Cardiac fibroblast (primary cell): ENCODE data around the gene TTC28.

Source experiments
- DNase-seq, 2 donors: peaks; one replicate each; pipeline versions ENCODE4 v3.0.0 to v3.0.0-alpha.2; 2010; ENCODE audit warnings: low read depth in 2 of 2
- H3K4me3 ChIP-seq, 2 donors: replicated peaks in 1 of 2; 1 replicate in 1 of 2; 2 replicates in 1 of 2; pipeline ENCODE4 v1.5.1; 2011; ENCODE audit warnings: low read depth in 2 of 2, low read length in 2 of 2, mild to moderate bottlenecking in 2 of 2, moderate library complexity in 1 of 2
- CTCF ChIP-seq: IDR thresholded peaks from one replicate; pipeline ENCODE4 v1.5.1; 2011; ENCODE audit warnings: low read depth, mild to moderate bottlenecking, low read length, inconsistent platforms

TTC28 gene

GRCh38 chr22:28647216-28647615, 32.4 kb downstream of the TTC28 start:
- no peak for TF ChIP-seq CTCF
- H3K4me3 ChIP-seq: no peak overlapping the region
- no peak for DNase-seq

GRCh38 chr22:28639321-28639720, 40.3 kb downstream of the TTC28 start:
- DNase-seq: no peak
- H3K4me3 ChIP-seq: no peak overlapping the region
- no peak for TF ChIP-seq CTCF

GRCh38 chr22:28637225-28637624, 42.4 kb downstream of the TTC28 start:
- TF ChIP-seq CTCF: no peak
- no peak overlapping the region for H3K4me3 ChIP-seq
- DNase-seq: no peak

- no peak overlapping the region for H3K4me3 ChIP-seq
- DNase-seq: no peak
- no peak for TF ChIP-seq CTCF
Measured at GRCh38 chr22:28630177-28630574, 49.5 kb downstream of the TTC28 start.

DNA sequence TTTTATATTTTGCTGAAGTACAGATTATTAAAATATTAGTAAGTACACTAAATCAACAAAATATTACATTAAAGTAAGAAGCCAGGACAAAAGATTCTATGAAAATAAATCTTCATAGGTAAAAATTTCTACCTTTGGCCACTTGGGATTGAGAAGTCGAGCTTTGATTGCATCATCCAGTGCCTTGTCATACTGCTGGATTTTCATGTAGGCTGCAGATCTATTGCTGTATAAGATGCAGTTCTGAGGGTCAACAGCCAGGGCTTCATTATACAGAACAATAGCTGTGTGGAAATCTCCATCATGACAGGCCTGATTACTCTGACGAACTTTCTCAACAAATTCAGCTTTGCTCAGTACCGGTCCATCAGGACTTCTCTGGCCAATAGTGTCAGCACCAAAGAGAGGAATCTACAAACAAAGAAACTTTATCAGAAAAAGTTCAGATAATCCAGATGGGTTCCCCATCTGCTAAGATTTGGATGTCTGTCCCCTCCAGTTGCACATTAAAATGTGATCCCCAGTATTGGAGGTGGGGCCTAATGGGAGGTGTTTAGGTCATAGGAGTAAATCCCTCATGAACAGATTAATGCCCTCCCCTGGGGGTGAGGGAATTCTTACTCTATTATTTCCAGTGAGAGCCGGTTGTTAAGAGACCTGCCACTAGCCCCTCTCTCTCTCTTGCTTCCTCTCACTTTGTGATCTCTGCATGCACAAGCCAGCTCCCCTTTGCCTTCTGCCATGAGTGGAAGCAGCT, 50.0 kb downstream of the TTC28 start:
- no peak for TF ChIP-seq CTCF
- no peak overlapping the region for H3K4me3 ChIP-seq
- DNase-seq: peak; percentile 22 to 28

- DNase-seq: no peak
- no peak for TF ChIP-seq CTCF
- H3K4me3 ChIP-seq: no peak overlapping the region
Measured at GRCh38 chr22:28628766-28629165, 50.9 kb downstream of the TTC28 start.

DNA sequence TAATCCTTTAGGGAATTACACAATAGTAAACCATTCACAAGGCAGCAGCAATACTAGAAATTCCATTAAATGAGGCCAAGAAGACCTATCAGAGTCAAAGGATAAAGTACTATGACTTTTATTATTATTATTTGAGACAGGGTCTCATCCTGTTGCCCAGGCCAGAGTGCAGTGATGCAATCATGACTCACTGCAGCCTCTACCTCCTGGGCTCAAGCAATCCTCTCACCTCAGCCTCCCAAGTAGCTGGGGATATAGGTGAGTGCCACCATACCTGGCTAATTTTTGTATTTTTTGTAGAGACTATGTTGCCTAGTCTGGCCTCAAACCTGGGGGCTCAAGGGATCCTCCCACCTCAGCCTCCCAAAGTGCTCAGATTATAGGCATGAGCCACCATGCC, 51.8 kb downstream of the TTC28 start:
- TF ChIP-seq CTCF: no peak
- peak in 1 of 2 donors; percentile 12 for DNase-seq
- no peak overlapping the region for H3K4me3 ChIP-seq
